DND-41 (cell line): ENCODE data around the gene ZSCAN22.

Source experiments
- CTCF ChIP-seq: IDR thresholded peaks from 2 replicates; pipeline ENCODE4 v1.5.1; 2012; ENCODE audit warnings: borderline replicate concordance, low read length, moderate library complexity, mild to moderate bottlenecking; ENCODE audit not compliant: poor library complexity, severe bottlenecking; ENCODE audit errors: extremely low read depth
- EZH2 ChIP-seq: IDR thresholded peaks from 3 replicates; pipeline ENCODE4 v1.6.1; 2012; ENCODE audit warnings: borderline replicate concordance, low read depth, mild to moderate bottlenecking, moderate library complexity, low read length, inconsistent platforms; ENCODE audit not compliant: severe bottlenecking

GRCh38 chr19:58279925-58280316, 46.9 kb upstream of the ZSCAN22 start:
- no peak for TF ChIP-seq EZH2
- no peak for TF ChIP-seq CTCF
